Esophagus squamous epithelium (tissue), 4 donors: ENCODE data around the gene ROPN1L. TPM values are rescaled to one million over a fixed set of nuclear protein-coding genes. Genes with fewer than 3 reads are reported as not detected.

ENCODE experiments used
- small RNA-seq, 4 donors: library from RNA; depleted of rRNA; stranded (forward); fragments of <200 nt; gene quantifications; one replicate each; pipeline ENCODE3, GENCODE V24; 2016
- total RNA-seq, 4 donors: library from RNA; depleted of rRNA; stranded (reverse); fragments of >200 nt; gene quantifications; one replicate each; pipeline ENCODE4 v1.1.0, GENCODE V29; 2016

ROPN1L gene
- total RNA-seq, 4 donors from 2014 or later = 0.38 TPM; not detected in 3

Small RNAs within 50 kb of the gene (small RNA-seq; reads per million reads assigned to genes)
- gene MIR6131 = 0 reads per million in 4 donors

Other genes starting within 250 kb of the ROPN1L start
- 10 to 100 TPM; 10.3 to 18.5 (median 15.9) TPM for gene ATPSCKMT, start 192.0 kb upstream of the ROPN1L start, total RNA-seq
- gene CCT5, start 191.6 kb upstream of the ROPN1L start, total RNA-seq = 100 to 1,000 TPM; 122 to 331 (median 226) TPM
- 1 to 10 TPM; 1.1 to 2.1 (median 1.8) TPM for gene CMBL, start 134.0 kb upstream of the ROPN1L start, total RNA-seq
- 10 to 100 TPM; 27.6 to 67.1 (median 37.0) TPM for gene MARCHF6, start 88.2 kb upstream of the ROPN1L start, total RNA-seq
- gene ANKRD33B, start 122.2 kb downstream of the ROPN1L start, total RNA-seq = 1 to 10 TPM in 2 of 4 donors, under 1 TPM in 2; 0.57 to 6.5 (median 1.7) TPM